ENCODE data around the gene ANKS1B.

The ANKS1B gene

GRCh38 chr12:99027461-99027860 lies 957.3 kb downstream of the ANKS1B start:
- Histone ChIP-seq H3K27ac (no peak overlapping the region), H3K36me3 (replicated peaks) (no peaks in the 10 kb centered on the region), H3K27me3 (replicated peaks) (no peaks in the 10 kb centered on the region), H3K4me3 (ENCODE audit: low read depth, low read length) (no peak overlapping the region)
- in situ Hi-C loops (cut with HindIII; ENCODE audit: low pct_ligation_motif_present, low sequenced_read_pairs) = no loop called here
- DNase-seq = no peak
- no peak for TF ChIP-seq CTCF (IDR thresholded peaks at IDR 0.05; ENCODE audit: low read depth, low read length, missing control alignments)

- Histone ChIP-seq H3K27ac (no peak overlapping the region), H3K36me3 (replicated peaks) (no peaks in the 10 kb centered on the region), H3K4me3 (ENCODE audit: low read depth, low read length) (no peak overlapping the region), H3K27me3 (replicated peaks) (no peaks in the 10 kb centered on the region)
- no peak for DNase-seq
- no peak for TF ChIP-seq CTCF (IDR thresholded peaks at IDR 0.05; ENCODE audit: low read depth, low read length, missing control alignments)
- in situ Hi-C loops (cut with HindIII; ENCODE audit: low pct_ligation_motif_present, low sequenced_read_pairs) = no loop called here
Observed at GRCh38 chr12:99027055-99027393, 957.7 kb downstream of the ANKS1B start.

- DNase-seq = no peak
- TF ChIP-seq CTCF (IDR thresholded peaks at IDR 0.05; ENCODE audit: low read depth, low read length, missing control alignments) = no peak
- no peak overlapping the region for H3K27ac ChIP-seq
- no peak overlapping the region for H3K4me3 ChIP-seq (ENCODE audit: low read depth, low read length)
- in situ Hi-C loops (cut with HindIII; ENCODE audit: low pct_ligation_motif_present, low sequenced_read_pairs) = no loop called here
- no peaks in the 10 kb centered on the region for H3K36me3 ChIP-seq (replicated peaks)
- no peaks in the 10 kb centered on the region for H3K27me3 ChIP-seq (replicated peaks)
Observed at GRCh38 chr12:99026332-99027054, 958.2 kb downstream of the ANKS1B start.

GRCh38 chr12:99024870-99025269 lies 959.9 kb downstream of the ANKS1B start:
- Histone ChIP-seq H3K4me3 (ENCODE audit: low read depth, low read length) (no peak overlapping the region), H3K27ac (no peak overlapping the region), H3K27me3 (replicated peaks) (no peaks in the 10 kb centered on the region), H3K36me3 (replicated peaks) (no peaks in the 10 kb centered on the region)
- DNase-seq = no peak
- in situ Hi-C loops (cut with HindIII; ENCODE audit: low pct_ligation_motif_present, low sequenced_read_pairs) = no loop called here
- no peak for TF ChIP-seq CTCF (IDR thresholded peaks at IDR 0.05; ENCODE audit: low read depth, low read length, missing control alignments)

- no peak overlapping the region for H3K27ac ChIP-seq
- no peak for TF ChIP-seq CTCF (IDR thresholded peaks at IDR 0.05; ENCODE audit: low read depth, low read length, missing control alignments)
- in situ Hi-C loops (cut with HindIII; ENCODE audit: low pct_ligation_motif_present, low sequenced_read_pairs) = no loop called here
- no peak overlapping the region for H3K4me3 ChIP-seq (ENCODE audit: low read depth, low read length)
- H3K27me3 ChIP-seq (replicated peaks) = no peaks in the 10 kb centered on the region
- DNase-seq = no peak
- H3K36me3 ChIP-seq (replicated peaks) = no peaks in the 10 kb centered on the region
Observed at GRCh38 chr12:99024191-99024590, 960.5 kb downstream of the ANKS1B start.

GRCh38 chr12:99020871-99021270 lies 963.9 kb downstream of the ANKS1B start:
- no peak overlapping the region for H3K4me3 ChIP-seq (ENCODE audit: low read depth, low read length)
- no peak for DNase-seq
- TF ChIP-seq CTCF (IDR thresholded peaks at IDR 0.05; ENCODE audit: low read depth, low read length, missing control alignments) = no peak
- in situ Hi-C loops (cut with HindIII; ENCODE audit: low pct_ligation_motif_present, low sequenced_read_pairs) = no loop called here
- no peaks in the 10 kb centered on the region for H3K27me3 ChIP-seq (replicated peaks)
- no peaks in the 10 kb centered on the region for H3K36me3 ChIP-seq (replicated peaks)
- no peak overlapping the region for H3K27ac ChIP-seq

Data from brain microvascular endothelial cell (primary cell).